GM10847 (cell line): Measurements from ENCODE around the gene NVL.

ENCODE experiments used
- POLR2A ChIP-seq: IDR thresholded peaks from 2 replicates; pipeline ENCODE4 v1.6.1; 2011; ENCODE audit not compliant: insufficient read length; ENCODE audit errors: extremely low read depth

NVL gene

GRCh38 chr1:224301391-224301790 lies 28.6 kb downstream of the NVL start:
- no peak for TF ChIP-seq POLR2A

- no peak for TF ChIP-seq POLR2A
Observed at GRCh38 chr1:224300346-224300745, 29.6 kb downstream of the NVL start.

- no peak for TF ChIP-seq POLR2A
Observed at GRCh38 chr1:224298346-224299330, 31.3 kb downstream of the NVL start.

GRCh38 chr1:224294775-224295174 lies 35.2 kb downstream of the NVL start:
- TF ChIP-seq POLR2A = no peak

- no peak for TF ChIP-seq POLR2A
Observed at GRCh38 chr1:224292419-224292818, 37.6 kb downstream of the NVL start.

- TF ChIP-seq POLR2A = no peak
Observed at GRCh38 chr1:224289396-224289795, 40.6 kb downstream of the NVL start.

- no peak for TF ChIP-seq POLR2A
Observed at GRCh38 chr1:224287714-224288113, 42.3 kb downstream of the NVL start.

- TF ChIP-seq POLR2A = no peak
Observed at GRCh38 chr1:224282140-224282539, 47.8 kb downstream of the NVL start.

GRCh38 chr1:224276771-224277487 lies 53.0 kb downstream of the NVL start:
- TF ChIP-seq POLR2A = no peak

GRCh38 chr1:224274970-224275626 lies 54.9 kb downstream of the NVL start:
- TF ChIP-seq POLR2A = no peak

- no peak for TF ChIP-seq POLR2A
Observed at GRCh38 chr1:224273641-224274040, 56.3 kb downstream of the NVL start.

- TF ChIP-seq POLR2A = no peak
Observed at GRCh38 chr1:224271106-224271505, 58.9 kb downstream of the NVL start.

GRCh38 chr1:224267925-224268324 lies 62.0 kb downstream of the NVL start:
- TF ChIP-seq POLR2A = no peak

GRCh38 chr1:224266915-224267856 lies 62.8 kb downstream of the NVL start:
- TF ChIP-seq POLR2A = no peak
